H9 (cell line): ENCODE results near the gene TMEM169. TPM values are rescaled to one million over a fixed set of nuclear protein-coding genes. Genes with fewer than 3 reads are reported as not detected.

Experiments used
- DNase-seq: peaks from one replicate; pipeline ENCODE4 v3.0.0-alpha.2; 2017
- H2AFZ ChIP-seq: one replicate; pipeline ENCODE4 v1.6.1; 2013; ENCODE audit warnings: mild to moderate bottlenecking, low read length, control low read depth, moderate library complexity
- H2AK5ac ChIP-seq: 2 replicates; pipeline ENCODE4 v1.6.1; 2013; ENCODE audit warnings: low read length, control low read depth, mixed read lengths; ENCODE audit not compliant: insufficient read length
- H2BK120ac ChIP-seq: one replicate; pipeline ENCODE4 v1.6.1; 2013; ENCODE audit warnings: low read depth, mild to moderate bottlenecking, low read length, control low read depth, inconsistent platforms; ENCODE audit not compliant: poor library complexity, severe bottlenecking
- H2BK12ac ChIP-seq: 2 replicates; pipeline ENCODE4 v1.6.1; 2013; ENCODE audit warnings: low read length, control low read depth, mixed read lengths, low read depth; ENCODE audit not compliant: insufficient read length
- H2BK15ac ChIP-seq: 2 replicates; pipeline ENCODE4 v1.6.1; 2013; ENCODE audit warnings: low read depth, low read length, control low read depth
- H2BK20ac ChIP-seq: one replicate; pipeline ENCODE4 v1.6.1; 2013; ENCODE audit warnings: low read depth, mild to moderate bottlenecking, low read length, control low read depth, inconsistent platforms; ENCODE audit not compliant: poor library complexity, severe bottlenecking
- H2BK5ac ChIP-seq: 2 replicates; pipeline ENCODE4 v1.6.1; 2013; ENCODE audit warnings: low read length, control low read depth, mixed read lengths; ENCODE audit not compliant: insufficient read length
- H3K14ac ChIP-seq: 2 replicates; pipeline ENCODE4 v1.6.1; 2013; ENCODE audit warnings: low read length, control low read depth; ENCODE audit not compliant: insufficient read depth
- H3K18ac ChIP-seq: 2 replicates; pipeline ENCODE4 v1.6.1; 2013; ENCODE audit warnings: low read depth, mild to moderate bottlenecking, mixed read lengths, low read length, control low read depth; ENCODE audit not compliant: insufficient read length
- H3K23ac ChIP-seq: 2 replicates; pipeline ENCODE4 v1.6.1; 2013; ENCODE audit warnings: low read length, control low read depth, mixed read lengths, low read depth; ENCODE audit not compliant: insufficient read length
- H3K23me2 ChIP-seq: 2 replicates; pipeline ENCODE4 v1.6.1; 2013; ENCODE audit warnings: low read depth, mild to moderate bottlenecking, mixed read lengths, low read length, control low read depth; ENCODE audit not compliant: insufficient read length, poor library complexity, severe bottlenecking
- H3K27ac ChIP-seq: 2 replicates; pipeline ENCODE4 v1.5.1; 2013; ENCODE audit warnings: low read length, control low read depth, mixed read lengths, low read depth; ENCODE audit not compliant: insufficient read length
- H3K27me3 ChIP-seq: 2 replicates; pipeline ENCODE4 v1.6.1; 2013; ENCODE audit warnings: low read length, control low read depth, inconsistent platforms; ENCODE audit not compliant: insufficient read depth
- H3K4ac ChIP-seq: 2 replicates; pipeline ENCODE4 v1.6.1; 2013; ENCODE audit warnings: low read depth, mild to moderate bottlenecking, control low read depth, inconsistent platforms, low read length, moderate library complexity
- H3K4me1 ChIP-seq: 2 replicates; pipeline ENCODE4 v1.6.1; 2013; ENCODE audit warnings: low read length, control low read depth, inconsistent platforms; ENCODE audit not compliant: insufficient read depth
- H3K4me2 ChIP-seq: 2 replicates; pipeline ENCODE4 v1.6.1; 2013; ENCODE audit warnings: low read length, control low read depth, mixed read lengths; ENCODE audit not compliant: insufficient read length, insufficient read depth
- H3K56ac ChIP-seq: 2 replicates; pipeline ENCODE4 v1.6.1; 2013; ENCODE audit warnings: low read depth, mild to moderate bottlenecking, mixed read lengths, low read length, control low read depth; ENCODE audit not compliant: insufficient read length
- H3K79me1 ChIP-seq: 2 replicates; pipeline ENCODE4 v1.6.1; 2013; ENCODE audit warnings: low read depth, mild to moderate bottlenecking, moderate library complexity, low read length, control low read depth, inconsistent platforms; ENCODE audit not compliant: insufficient read depth, poor library complexity, severe bottlenecking
- H3K79me2 ChIP-seq: 2 replicates; pipeline ENCODE4 v1.6.1; 2013; ENCODE audit warnings: low read length, control low read depth, inconsistent platforms; ENCODE audit not compliant: insufficient read depth
- H3K9ac ChIP-seq: 2 replicates; pipeline ENCODE4 v1.6.1; 2013; ENCODE audit warnings: low read length, control low read depth, mixed read lengths; ENCODE audit not compliant: insufficient read length; ENCODE audit errors: extremely low read depth
- H3K9me3 ChIP-seq: one replicate; pipeline ENCODE4 v1.6.1; 2013; ENCODE audit warnings: low read depth, low read length, inconsistent platforms; ENCODE audit not compliant: control insufficient read depth
- H3T11ph ChIP-seq: one replicate; pipeline ENCODE4 v1.6.1; 2013; ENCODE audit warnings: mild to moderate bottlenecking, low read length, control low read depth, inconsistent platforms
- H4K20me1 ChIP-seq: one replicate; pipeline ENCODE4 v1.6.1; 2013; ENCODE audit not compliant: control insufficient read depth, insufficient read length, insufficient read depth
- H4K5ac ChIP-seq: 2 replicates; pipeline ENCODE4 v1.6.1; 2013; ENCODE audit warnings: low read depth, mild to moderate bottlenecking, mixed read lengths, low read length, control low read depth; ENCODE audit not compliant: insufficient read length
- H4K8ac ChIP-seq: replicated peaks from 2 replicates; pipeline ENCODE4 v1.6.1; 2013; ENCODE audit warnings: low read length, control low read depth, mixed read lengths, low read depth; ENCODE audit not compliant: insufficient read length
- H4K91ac ChIP-seq: 2 replicates; pipeline ENCODE4 v1.6.1; 2013; ENCODE audit warnings: low read depth, mild to moderate bottlenecking, moderate library complexity, mixed read lengths, low read length, control low read depth; ENCODE audit not compliant: insufficient read length
- H3K27ac Mint-ChIP-seq, 3 experiments: 2 replicates in 2 of 3; 3 replicates in 1 of 3; pipeline ENCODE4 v1.8.0; 2020 to 2021; ENCODE audit warnings: mixed read lengths in 3 of 3, mild to moderate bottlenecking in 1 of 3, moderate library complexity in 1 of 3
- H3K27me3 Mint-ChIP-seq: 2 replicates; pipeline ENCODE4 v1.8.0; 2021; ENCODE audit warnings: low read depth, mild to moderate bottlenecking, moderate library complexity, mixed read lengths
- H3K36me3 Mint-ChIP-seq, 3 experiments: 2 replicates in 2 of 3; 3 replicates in 1 of 3; pipeline ENCODE4 v1.8.0; 2020 to 2021; ENCODE audit warnings: low read depth in 3 of 3, mixed read lengths in 3 of 3; ENCODE audit not compliant: insufficient read depth in 1 of 3
- H3K4me1 Mint-ChIP-seq, 2 experiments: 2 replicates each; pipeline ENCODE4 v1.8.0; 2020; ENCODE audit warnings: mixed read lengths in 2 of 2
- H3K4me3 Mint-ChIP-seq, 2 experiments: 2 replicates in 1 of 2; 3 replicates in 1 of 2; pipeline ENCODE4 v1.8.0; 2020 to 2021; ENCODE audit warnings: mild to moderate bottlenecking in 2 of 2, mixed read lengths in 2 of 2, moderate library complexity in 1 of 2
- H3K9me3 Mint-ChIP-seq, 2 experiments: 2 replicates in 1 of 2; 3 replicates in 1 of 2; pipeline ENCODE4 v1.8.0; 2020; ENCODE audit warnings: mild to moderate bottlenecking in 2 of 2, mixed read lengths in 2 of 2, moderate library complexity in 1 of 2
- WGBS: extraction: QIAGEN DNeasy Blood & Tissue Kit; methylation state at CpG from one replicate; pipeline ENCODE4 v1.1.7; 2013; ENCODE audit warnings: missing lambda C conversion rate, low lambda C conversion rate, mixed read lengths; ENCODE audit not compliant: insufficient read length; ENCODE audit errors: extremely low coverage; 5-methylcytosine and 5-hydroxymethylcytosine counted together
- total RNA-seq: library from RNA; stranded (reverse); gene quantifications from 2 replicates; pipeline ENCODE4 v1.2.1, GENCODE V29; 2021
- TF ChIP-seq, protein P1 (sequence below): fragments of 200-600 bp; sonication (generic); conservative IDR thresholded peaks from 3 replicates; pipeline ENCODE4 v1.8.0; 2021; ENCODE audit warnings: antibody characterized with exemption, mild to moderate bottlenecking

The TMEM169 gene
- total RNA-seq, 1 experiment from 2014 or later = 1.0 TPM

DNA sequence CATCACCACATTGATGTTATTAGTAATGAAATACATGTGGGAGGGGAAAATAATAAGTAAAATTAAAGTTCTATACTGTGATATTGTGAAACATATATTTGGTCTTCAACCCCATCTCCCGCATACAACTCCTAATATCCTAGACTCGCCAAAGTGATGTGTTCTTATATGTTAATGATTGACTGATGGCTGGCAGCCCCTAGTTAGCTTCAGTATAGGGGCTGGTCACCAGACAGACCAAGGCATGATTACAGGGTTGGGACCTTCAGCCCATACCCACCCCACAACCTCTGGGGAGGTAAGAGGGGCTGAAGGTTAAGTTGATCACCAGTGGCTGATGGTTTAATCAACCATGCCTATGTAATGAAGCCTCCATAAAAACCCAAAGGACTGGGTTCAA, 40.3 kb upstream of the TMEM169 start:
- no peak overlapping the region for H3K27ac Mint-ChIP-seq
- Histone ChIP-seq H3K79me2 (no peaks in the 10 kb centered on the region), H2BK15ac (no peak overlapping the region), H3K27me3 (no peaks in the 10 kb centered on the region), H2BK12ac (no peak overlapping the region), H4K20me1 (no peaks in the 10 kb centered on the region), H3K4me2 (no peak overlapping the region), H3K4ac (no peak overlapping the region), H3K27ac (no peak overlapping the region), H3K14ac (no peak overlapping the region), H3K56ac (no peak overlapping the region), H3T11ph (no peak overlapping the region), H2BK20ac (no peak overlapping the region), H4K5ac (no peak overlapping the region), H3K9me3 (no peaks in the 10 kb centered on the region), H3K79me1 (no peaks in the 10 kb centered on the region), H3K4me1 (no peaks in the 10 kb centered on the region), H3K18ac (no peak overlapping the region), H2AK5ac (no peak overlapping the region), H4K8ac (no peak overlapping the region), H2BK120ac (no peak overlapping the region), H3K9ac (no peak overlapping the region), H4K91ac (no peak overlapping the region), H3K23me2 (no peaks in the 10 kb centered on the region), H2BK5ac (no peak overlapping the region), H2AFZ (no peak overlapping the region), H3K23ac (no peak overlapping the region)
- H3K27me3 Mint-ChIP-seq = no peaks in the 10 kb centered on the region
- TF ChIP-seq, protein P1, sequence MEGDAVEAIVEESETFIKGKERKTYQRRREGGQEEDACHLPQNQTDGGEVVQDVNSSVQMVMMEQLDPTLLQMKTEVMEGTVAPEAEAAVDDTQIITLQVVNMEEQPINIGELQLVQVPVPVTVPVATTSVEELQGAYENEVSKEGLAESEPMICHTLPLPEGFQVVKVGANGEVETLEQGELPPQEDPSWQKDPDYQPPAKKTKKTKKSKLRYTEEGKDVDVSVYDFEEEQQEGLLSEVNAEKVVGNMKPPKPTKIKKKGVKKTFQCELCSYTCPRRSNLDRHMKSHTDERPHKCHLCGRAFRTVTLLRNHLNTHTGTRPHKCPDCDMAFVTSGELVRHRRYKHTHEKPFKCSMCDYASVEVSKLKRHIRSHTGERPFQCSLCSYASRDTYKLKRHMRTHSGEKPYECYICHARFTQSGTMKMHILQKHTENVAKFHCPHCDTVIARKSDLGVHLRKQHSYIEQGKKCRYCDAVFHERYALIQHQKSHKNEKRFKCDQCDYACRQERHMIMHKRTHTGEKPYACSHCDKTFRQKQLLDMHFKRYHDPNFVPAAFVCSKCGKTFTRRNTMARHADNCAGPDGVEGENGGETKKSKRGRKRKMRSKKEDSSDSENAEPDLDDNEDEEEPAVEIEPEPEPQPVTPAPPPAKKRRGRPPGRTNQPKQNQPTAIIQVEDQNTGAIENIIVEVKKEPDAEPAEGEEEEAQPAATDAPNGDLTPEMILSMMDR = no peak
- peaks cover 8 to 40% (median 26%) of the 10 kb centered on the region in 3 experiments; a peak in 6 of 7 replicates for H3K36me3 Mint-ChIP-seq
- H3K4me3 Mint-ChIP-seq = no peak overlapping the region
- no peaks in the 10 kb centered on the region for H3K9me3 Mint-ChIP-seq
- WGBS = no CpG with 5 or more reads among the region's 2 CpGs
- no peak for DNase-seq
- peaks cover 2 to 5% of the 10 kb centered on the region in 2 experiments for H3K4me1 Mint-ChIP-seq
